H9 (cell line): ENCODE measurements around the gene CRMP1. TPM values are rescaled to one million over a fixed set of nuclear protein-coding genes. Genes with fewer than 3 reads are reported as not detected.

Source experiments
- DNase-seq: peaks from one replicate; pipeline ENCODE4 v3.0.0-alpha.2; 2017
- H2AFZ ChIP-seq: one replicate; pipeline ENCODE4 v1.6.1; 2013; ENCODE audit warnings: mild to moderate bottlenecking, low read length, control low read depth, moderate library complexity
- H2AK5ac ChIP-seq: 2 replicates; pipeline ENCODE4 v1.6.1; 2013; ENCODE audit warnings: low read length, control low read depth, mixed read lengths; ENCODE audit not compliant: insufficient read length
- H2BK120ac ChIP-seq: one replicate; pipeline ENCODE4 v1.6.1; 2013; ENCODE audit warnings: low read depth, mild to moderate bottlenecking, low read length, control low read depth, inconsistent platforms; ENCODE audit not compliant: poor library complexity, severe bottlenecking
- H2BK12ac ChIP-seq: 2 replicates; pipeline ENCODE4 v1.6.1; 2013; ENCODE audit warnings: low read length, control low read depth, mixed read lengths, low read depth; ENCODE audit not compliant: insufficient read length
- H2BK15ac ChIP-seq: 2 replicates; pipeline ENCODE4 v1.6.1; 2013; ENCODE audit warnings: low read depth, low read length, control low read depth
- H2BK20ac ChIP-seq: one replicate; pipeline ENCODE4 v1.6.1; 2013; ENCODE audit warnings: low read depth, mild to moderate bottlenecking, low read length, control low read depth, inconsistent platforms; ENCODE audit not compliant: poor library complexity, severe bottlenecking
- H2BK5ac ChIP-seq: 2 replicates; pipeline ENCODE4 v1.6.1; 2013; ENCODE audit warnings: low read length, control low read depth, mixed read lengths; ENCODE audit not compliant: insufficient read length
- H3K14ac ChIP-seq: 2 replicates; pipeline ENCODE4 v1.6.1; 2013; ENCODE audit warnings: low read length, control low read depth; ENCODE audit not compliant: insufficient read depth
- H3K18ac ChIP-seq: 2 replicates; pipeline ENCODE4 v1.6.1; 2013; ENCODE audit warnings: low read depth, mild to moderate bottlenecking, mixed read lengths, low read length, control low read depth; ENCODE audit not compliant: insufficient read length
- H3K23ac ChIP-seq: 2 replicates; pipeline ENCODE4 v1.6.1; 2013; ENCODE audit warnings: low read length, control low read depth, mixed read lengths, low read depth; ENCODE audit not compliant: insufficient read length
- H3K23me2 ChIP-seq: 2 replicates; pipeline ENCODE4 v1.6.1; 2013; ENCODE audit warnings: low read depth, mild to moderate bottlenecking, mixed read lengths, low read length, control low read depth; ENCODE audit not compliant: insufficient read length, poor library complexity, severe bottlenecking
- H3K27ac ChIP-seq: 2 replicates; pipeline ENCODE4 v1.5.1; 2013; ENCODE audit warnings: low read length, control low read depth, mixed read lengths, low read depth; ENCODE audit not compliant: insufficient read length
- H3K27me3 ChIP-seq: 2 replicates; pipeline ENCODE4 v1.6.1; 2013; ENCODE audit warnings: low read length, control low read depth, inconsistent platforms; ENCODE audit not compliant: insufficient read depth
- H3K4ac ChIP-seq: 2 replicates; pipeline ENCODE4 v1.6.1; 2013; ENCODE audit warnings: low read depth, mild to moderate bottlenecking, control low read depth, inconsistent platforms, low read length, moderate library complexity
- H3K4me1 ChIP-seq: 2 replicates; pipeline ENCODE4 v1.6.1; 2013; ENCODE audit warnings: low read length, control low read depth, inconsistent platforms; ENCODE audit not compliant: insufficient read depth
- H3K4me2 ChIP-seq: 2 replicates; pipeline ENCODE4 v1.6.1; 2013; ENCODE audit warnings: low read length, control low read depth, mixed read lengths; ENCODE audit not compliant: insufficient read length, insufficient read depth
- H3K56ac ChIP-seq: 2 replicates; pipeline ENCODE4 v1.6.1; 2013; ENCODE audit warnings: low read depth, mild to moderate bottlenecking, mixed read lengths, low read length, control low read depth; ENCODE audit not compliant: insufficient read length
- H3K79me1 ChIP-seq: 2 replicates; pipeline ENCODE4 v1.6.1; 2013; ENCODE audit warnings: low read depth, mild to moderate bottlenecking, moderate library complexity, low read length, control low read depth, inconsistent platforms; ENCODE audit not compliant: insufficient read depth, poor library complexity, severe bottlenecking
- H3K79me2 ChIP-seq: 2 replicates; pipeline ENCODE4 v1.6.1; 2013; ENCODE audit warnings: low read length, control low read depth, inconsistent platforms; ENCODE audit not compliant: insufficient read depth
- H3K9ac ChIP-seq: 2 replicates; pipeline ENCODE4 v1.6.1; 2013; ENCODE audit warnings: low read length, control low read depth, mixed read lengths; ENCODE audit not compliant: insufficient read length; ENCODE audit errors: extremely low read depth
- H3K9me3 ChIP-seq: one replicate; pipeline ENCODE4 v1.6.1; 2013; ENCODE audit warnings: low read depth, low read length, inconsistent platforms; ENCODE audit not compliant: control insufficient read depth
- H3T11ph ChIP-seq: one replicate; pipeline ENCODE4 v1.6.1; 2013; ENCODE audit warnings: mild to moderate bottlenecking, low read length, control low read depth, inconsistent platforms
- H4K20me1 ChIP-seq: one replicate; pipeline ENCODE4 v1.6.1; 2013; ENCODE audit not compliant: control insufficient read depth, insufficient read length, insufficient read depth
- H4K5ac ChIP-seq: 2 replicates; pipeline ENCODE4 v1.6.1; 2013; ENCODE audit warnings: low read depth, mild to moderate bottlenecking, mixed read lengths, low read length, control low read depth; ENCODE audit not compliant: insufficient read length
- H4K8ac ChIP-seq: replicated peaks from 2 replicates; pipeline ENCODE4 v1.6.1; 2013; ENCODE audit warnings: low read length, control low read depth, mixed read lengths, low read depth; ENCODE audit not compliant: insufficient read length
- H4K91ac ChIP-seq: 2 replicates; pipeline ENCODE4 v1.6.1; 2013; ENCODE audit warnings: low read depth, mild to moderate bottlenecking, moderate library complexity, mixed read lengths, low read length, control low read depth; ENCODE audit not compliant: insufficient read length
- H3K27ac Mint-ChIP-seq, 3 experiments: 2 replicates in 2 of 3; 3 replicates in 1 of 3; pipeline ENCODE4 v1.8.0; 2020 to 2021; ENCODE audit warnings: mixed read lengths in 3 of 3, mild to moderate bottlenecking in 1 of 3, moderate library complexity in 1 of 3
- H3K27me3 Mint-ChIP-seq: 2 replicates; pipeline ENCODE4 v1.8.0; 2021; ENCODE audit warnings: low read depth, mild to moderate bottlenecking, moderate library complexity, mixed read lengths
- H3K36me3 Mint-ChIP-seq, 3 experiments: 2 replicates in 2 of 3; 3 replicates in 1 of 3; pipeline ENCODE4 v1.8.0; 2020 to 2021; ENCODE audit warnings: low read depth in 3 of 3, mixed read lengths in 3 of 3; ENCODE audit not compliant: insufficient read depth in 1 of 3
- H3K4me1 Mint-ChIP-seq, 2 experiments: 2 replicates each; pipeline ENCODE4 v1.8.0; 2020; ENCODE audit warnings: mixed read lengths in 2 of 2
- H3K4me3 Mint-ChIP-seq, 2 experiments: 2 replicates in 1 of 2; 3 replicates in 1 of 2; pipeline ENCODE4 v1.8.0; 2020 to 2021; ENCODE audit warnings: mild to moderate bottlenecking in 2 of 2, mixed read lengths in 2 of 2, moderate library complexity in 1 of 2
- H3K9me3 Mint-ChIP-seq, 2 experiments: 2 replicates in 1 of 2; 3 replicates in 1 of 2; pipeline ENCODE4 v1.8.0; 2020; ENCODE audit warnings: mild to moderate bottlenecking in 2 of 2, mixed read lengths in 2 of 2, moderate library complexity in 1 of 2
- CTCF ChIP-seq: fragments of 200-600 bp; sonication (generic); conservative IDR thresholded peaks from 3 replicates; pipeline ENCODE4 v1.8.0; 2021; ENCODE audit warnings: antibody characterized with exemption, mild to moderate bottlenecking
- WGBS: extraction: QIAGEN DNeasy Blood & Tissue Kit; methylation state at CpG from one replicate; pipeline ENCODE4 v1.1.7; 2013; ENCODE audit warnings: missing lambda C conversion rate, low lambda C conversion rate, mixed read lengths; ENCODE audit not compliant: insufficient read length; ENCODE audit errors: extremely low coverage; 5-methylcytosine and 5-hydroxymethylcytosine counted together
- total RNA-seq: library from RNA; stranded (reverse); gene quantifications from 2 replicates; pipeline ENCODE4 v1.2.1, GENCODE V29; 2021

The CRMP1 gene
- total RNA-seq, 1 experiment from 2014 or later: 71.6 TPM

- no peak overlapping the region for H3K18ac ChIP-seq
- Mint-ChIP-seq H3K9me3 (no peaks in the 10 kb centered on the region), H3K4me1 (peaks cover 9 to 10% of the 10 kb centered on the region in 2 experiments), H3K27ac (no peak overlapping the region; a peak in 1 of 7 replicates), H3K27me3 (no peaks in the 10 kb centered on the region), H3K36me3 (peaks cover 38 to 75% (median 60%) of the 10 kb centered on the region in 3 experiments; a peak in 6 of 7 replicates), H3K4me3 (no peak overlapping the region)
- no peak overlapping the region for H2BK20ac ChIP-seq
- no peak overlapping the region for H3T11ph ChIP-seq
- H3K4me2 ChIP-seq: no peak overlapping the region
- no peak overlapping the region for H3K4ac ChIP-seq
- H3K9me3 ChIP-seq: no peaks in the 10 kb centered on the region
- H4K20me1 ChIP-seq: no peaks in the 10 kb centered on the region
- H2BK12ac ChIP-seq: no peak overlapping the region
- no peak overlapping the region for H4K91ac ChIP-seq
- H3K79me1 ChIP-seq: no peaks in the 10 kb centered on the region
- H3K9ac ChIP-seq: no peak overlapping the region
- TF ChIP-seq CTCF: no peak
- no peak overlapping the region for H4K8ac ChIP-seq
- H2BK120ac ChIP-seq: no peak overlapping the region
- H2BK15ac ChIP-seq: no peak overlapping the region
- no peaks in the 10 kb centered on the region for H3K79me2 ChIP-seq
- no peak overlapping the region for H3K23ac ChIP-seq
- no peak overlapping the region for H3K56ac ChIP-seq
- no peak overlapping the region for H3K14ac ChIP-seq
- H3K23me2 ChIP-seq: no peaks in the 10 kb centered on the region
- H3K27ac ChIP-seq: no peak overlapping the region
- no peaks in the 10 kb centered on the region for H3K4me1 ChIP-seq
- no peak overlapping the region for H4K5ac ChIP-seq
- H2AFZ ChIP-seq: no peak overlapping the region
- no peaks in the 10 kb centered on the region for H3K27me3 ChIP-seq
- no peak overlapping the region for H2BK5ac ChIP-seq
- WGBS: no CpG with 5 or more reads among the region's 18 CpGs
- no peak overlapping the region for H2AK5ac ChIP-seq
- no peak for DNase-seq
Measured at GRCh38 chr4:5843573-5844530, 49.0 kb downstream of the CRMP1 start.
